ENCODE measurements around the gene DAAM1. TPM values are rescaled to one million over a fixed set of nuclear protein-coding genes. Genes with fewer than 3 reads are reported as not detected.

DAAM1 gene
- total RNA-seq, 4 donors from 2014 or later = 40.0 to 86.7 (median 57.6) TPM

- Histone ChIP-seq H3K4me1 (peaks cover 0 to 30% (median 2%) of the 10 kb centered on the region in 4 donors), H3K9me3 (no peaks in the 10 kb centered on the region), H3K27ac (no peak overlapping the region), H3K36me3 (no peaks in the 10 kb centered on the region), H3K4me3 (no peak overlapping the region), H3K27me3 (no peaks in the 10 kb centered on the region)
- DNase-seq (ENCODE audit: low spot score in 2 of 2) = no peak
- TF ChIP-seq EP300 (IDR thresholded peaks at IDR 0.05) (no peak), CTCF (IDR thresholded peaks at IDR 0.05) (no peak), POLR2A (IDR thresholded peaks at IDR 0.05) (no peak)
- WGBS, 2 donors = 21 to 24% methylated on average over 5 of the region's 5 CpGs
These were observed 49.7 kb downstream of the DAAM1 start for GRCh38 chr14:59238216-59238615.

GRCh38 chr14:59239022-59239421, 50.6 kb downstream of the DAAM1 start:
- H3K4me3 ChIP-seq = no peak overlapping the region
- H3K4me1 ChIP-seq = peaks cover 0 to 30% (median 2%) of the 10 kb centered on the region in 4 donors
- no peaks in the 10 kb centered on the region for H3K9me3 ChIP-seq
- H3K27me3 ChIP-seq = no peaks in the 10 kb centered on the region
- DNase-seq (ENCODE audit: low spot score in 2 of 2) = no peak
- H3K36me3 ChIP-seq = no peaks in the 10 kb centered on the region
- H3K27ac ChIP-seq = no peak overlapping the region
- TF ChIP-seq EP300 (IDR thresholded peaks at IDR 0.05) (no peak), POLR2A (IDR thresholded peaks at IDR 0.05) (no peak), CTCF (IDR thresholded peaks at IDR 0.05) (no peak)

GRCh38 chr14:59240356-59240755, 51.9 kb downstream of the DAAM1 start:
- peaks cover 0 to 30% (median 2%) of the 10 kb centered on the region in 4 donors for H3K4me1 ChIP-seq
- no peaks in the 10 kb centered on the region for H3K27me3 ChIP-seq
- no peak for TF ChIP-seq EP300 (IDR thresholded peaks at IDR 0.05)
- TF ChIP-seq CTCF (IDR thresholded peaks at IDR 0.05) = no peak
- no peak for TF ChIP-seq POLR2A (IDR thresholded peaks at IDR 0.05)
- DNase-seq (ENCODE audit: low spot score in 2 of 2) = no peak
- H3K27ac ChIP-seq = no peak overlapping the region
- 87 to 100% methylated on average over 2 of the region's 2 CpGs for WGBS, 2 donors
- H3K4me3 ChIP-seq = no peak overlapping the region
- no peaks in the 10 kb centered on the region for H3K36me3 ChIP-seq
- H3K9me3 ChIP-seq = no peaks in the 10 kb centered on the region

GRCh38 chr14:59241121-59241520, 52.7 kb downstream of the DAAM1 start:
- peaks cover 0 to 30% (median 2%) of the 10 kb centered on the region in 4 donors for H3K4me1 ChIP-seq
- no peak for DNase-seq (ENCODE audit: low spot score in 2 of 2)
- H3K36me3 ChIP-seq = no peaks in the 10 kb centered on the region
- TF ChIP-seq CTCF (IDR thresholded peaks at IDR 0.05) = no peak
- no peak for TF ChIP-seq EP300 (IDR thresholded peaks at IDR 0.05)
- no peak for TF ChIP-seq POLR2A (IDR thresholded peaks at IDR 0.05)
- 58 to 62% methylated on average over 2 of the region's 2 CpGs for WGBS, 2 donors
- H3K4me3 ChIP-seq = no peak overlapping the region
- no peak overlapping the region for H3K27ac ChIP-seq
- H3K27me3 ChIP-seq = no peaks in the 10 kb centered on the region
- H3K9me3 ChIP-seq = no peaks in the 10 kb centered on the region

- H3K27ac ChIP-seq = no peak overlapping the region
- peaks cover 0 to 24% (median 2%) of the 10 kb centered on the region in 4 donors for H3K4me1 ChIP-seq
- no peaks in the 10 kb centered on the region for H3K9me3 ChIP-seq
- no peak for TF ChIP-seq POLR2A (IDR thresholded peaks at IDR 0.05)
- no peak for TF ChIP-seq EP300 (IDR thresholded peaks at IDR 0.05)
- TF ChIP-seq CTCF (IDR thresholded peaks at IDR 0.05) = no peak
- WGBS, 2 donors = 100% methylated on average over 1 of the region's 1 CpG
- no peak overlapping the region for H3K4me3 ChIP-seq
- DNase-seq (ENCODE audit: low spot score in 2 of 2) = no peak
- H3K36me3 ChIP-seq = no peaks in the 10 kb centered on the region
- H3K27me3 ChIP-seq = no peaks in the 10 kb centered on the region
These were observed 54.7 kb downstream of the DAAM1 start for GRCh38 chr14:59243174-59243573.
